Measurements from ENCODE around the gene PRUNE1.
A peak's percentile ranks its signal among the peaks of the same experiment; 100 is the strongest.

The PRUNE1 gene

GRCh38 chr1:150970808-150971582, 37.3 kb upstream of the PRUNE1 start:
- no peak for DNase-seq (ENCODE audit: insufficient read length, low spot score)
- FAIRE-seq, result no peak
- no peak for TF ChIP-seq POLR2A (IDR thresholded peaks at IDR 0.05; ENCODE audit: low read depth, low read length)
- no peak for TF ChIP-seq PAX5 (IDR thresholded peaks at IDR 0.05; ENCODE audit: insufficient read depth, low read length, severe bottlenecking)

- DNase-seq (ENCODE audit: insufficient read length, low spot score) (no peak), FAIRE-seq (no peak)
- no peak for TF ChIP-seq POU2F2 (IDR thresholded peaks at IDR 0.05; ENCODE audit: low read depth, low read length)
- no peak for TF ChIP-seq TAF1 (IDR thresholded peaks at IDR 0.05; ENCODE audit: low read depth, low read length)
- no peak for TF ChIP-seq POLR2A (IDR thresholded peaks at IDR 0.05; ENCODE audit: low read depth, low read length)
- no peak for TF ChIP-seq SPI1 (IDR thresholded peaks at IDR 0.05; ENCODE audit: low read depth, low read length)
- TF ChIP-seq PAX5 (IDR thresholded peaks at IDR 0.05; ENCODE audit: insufficient read depth, low read length, severe bottlenecking), result no peak
- no peak for TF ChIP-seq POLR2AphosphoS5 (IDR thresholded peaks at IDR 0.05; ENCODE audit: low read depth, low read length)
Measured at GRCh38 chr1:150971583-150972416, 36.4 kb upstream of the PRUNE1 start.

- TF ChIP-seq POU2F2 (IDR thresholded peaks at IDR 0.05; ENCODE audit: low read depth, low read length) (no peak), POLR2A (IDR thresholded peaks at IDR 0.05; ENCODE audit: low read depth, low read length) (no peak), POLR2AphosphoS5 (IDR thresholded peaks at IDR 0.05; ENCODE audit: low read depth, low read length) (no peak), TAF1 (IDR thresholded peaks at IDR 0.05; ENCODE audit: low read depth, low read length) (no peak), PAX5 (IDR thresholded peaks at IDR 0.05; ENCODE audit: insufficient read depth, low read length, severe bottlenecking) (no peak), SPI1 (IDR thresholded peaks at IDR 0.05; ENCODE audit: low read depth, low read length) (no peak)
- DNase-seq (ENCODE audit: insufficient read length, low spot score) (no peak), FAIRE-seq (no peak)
Measured at GRCh38 chr1:150972417-150972940, 35.8 kb upstream of the PRUNE1 start.

GRCh38 chr1:150973258-150973835, 34.9 kb upstream of the PRUNE1 start:
- FAIRE-seq (no peak), DNase-seq (ENCODE audit: insufficient read length, low spot score) (peak; percentile 22)
- TF ChIP-seq POLR2A (IDR thresholded peaks at IDR 0.05; ENCODE audit: low read depth, low read length) (no peak), PAX5 (IDR thresholded peaks at IDR 0.05; ENCODE audit: insufficient read depth, low read length, severe bottlenecking) (no peak), SPI1 (IDR thresholded peaks at IDR 0.05; ENCODE audit: low read depth, low read length) (no peak), POLR2AphosphoS5 (IDR thresholded peaks at IDR 0.05; ENCODE audit: low read depth, low read length) (no peak), TAF1 (IDR thresholded peaks at IDR 0.05; ENCODE audit: low read depth, low read length) (no peak), POU2F2 (IDR thresholded peaks at IDR 0.05; ENCODE audit: low read depth, low read length) (no peak)

GRCh38 chr1:150973836-150974579, 34.2 kb upstream of the PRUNE1 start:
- no peak for FAIRE-seq
- TF ChIP-seq POU2F2 (IDR thresholded peaks at IDR 0.05; ENCODE audit: low read depth, low read length) (no peak), POLR2A (IDR thresholded peaks at IDR 0.05; ENCODE audit: low read depth, low read length) (no peak), TAF1 (IDR thresholded peaks at IDR 0.05; ENCODE audit: low read depth, low read length) (no peak), POLR2AphosphoS5 (IDR thresholded peaks at IDR 0.05; ENCODE audit: low read depth, low read length) (no peak), SPI1 (IDR thresholded peaks at IDR 0.05; ENCODE audit: low read depth, low read length) (no peak)
- DNase-seq (ENCODE audit: insufficient read length, low spot score), result peak; percentile 51

GRCh38 chr1:150974580-150975478, 33.4 kb upstream of the PRUNE1 start, which contains the start of gene CERS2:
Gene CERS2 (minus strand): TSS chr1:150974835. CDS start chr1:150969090, 5,745 bp downstream.
- FAIRE-seq, result no peak
- TF ChIP-seq POLR2AphosphoS5 (IDR thresholded peaks at IDR 0.05; ENCODE audit: low read depth, low read length), result no peak
- no peak for TF ChIP-seq TAF1 (IDR thresholded peaks at IDR 0.05; ENCODE audit: low read depth, low read length)
- no peak for TF ChIP-seq PAX5 (IDR thresholded peaks at IDR 0.05; ENCODE audit: insufficient read depth, low read length, severe bottlenecking)
- TF ChIP-seq POLR2A (IDR thresholded peaks at IDR 0.05; ENCODE audit: low read depth, low read length), result no peak
- TF ChIP-seq POU2F2 (IDR thresholded peaks at IDR 0.05; ENCODE audit: low read depth, low read length), result no peak
- TF ChIP-seq SPI1 (IDR thresholded peaks at IDR 0.05; ENCODE audit: low read depth, low read length), result no peak

GRCh38 chr1:150976401-150976821, 31.8 kb upstream of the PRUNE1 start:
- DNase-seq (ENCODE audit: insufficient read length, low spot score) (no peak), FAIRE-seq (no peak)
- no peak for TF ChIP-seq POLR2AphosphoS5 (IDR thresholded peaks at IDR 0.05; ENCODE audit: low read depth, low read length)
- no peak for TF ChIP-seq SPI1 (IDR thresholded peaks at IDR 0.05; ENCODE audit: low read depth, low read length)
- TF ChIP-seq POU2F2 (IDR thresholded peaks at IDR 0.05; ENCODE audit: low read depth, low read length), result no peak
- no peak for TF ChIP-seq TAF1 (IDR thresholded peaks at IDR 0.05; ENCODE audit: low read depth, low read length)
- no peak for TF ChIP-seq POLR2A (IDR thresholded peaks at IDR 0.05; ENCODE audit: low read depth, low read length)
- no peak for TF ChIP-seq PAX5 (IDR thresholded peaks at IDR 0.05; ENCODE audit: insufficient read depth, low read length, severe bottlenecking)

More at GRCh38 chr1:150974580-150975478, 33.4 kb upstream of the PRUNE1 start, which contains the start of gene CERS2:
- peak; percentile 75 for DNase-seq (ENCODE audit: insufficient read length, low spot score)

Measured in GM12891 (cell line).